Prostate gland (tissue), 2 donors: ENCODE measurements around the gene TUNAR.

ENCODE experiments used
- CTCF ChIP-seq, 4 experiments: fragments of 200-600 bp in 2 of 4; fragments of 450-650 bp in 2 of 4; sonication (generic) in 2 of 4; IDR thresholded peaks; 1 replicate in 3 of 4; 2 replicates in 1 of 4; pipeline ENCODE4 v1.5.1; 2016 to 2019; ENCODE audit warnings: antibody characterized with exemption in 4 of 4, mild to moderate bottlenecking in 2 of 4, moderate library complexity in 2 of 4
- POLR2AphosphoS5 ChIP-seq: sonication (generic); formaldehyde crosslinking; IDR thresholded peaks from one replicate; pipeline ENCODE4 v1.6.1; 2017; ENCODE audit warnings: antibody characterized with exemption

- TF ChIP-seq CTCF (IDR thresholded peaks at IDR 0.05) (no peak), POLR2AphosphoS5 (no peak)
These were observed 14.4 kb upstream of the TUNAR start for GRCh38 chr14:95862243-95862642.
